Neural crest cell (in vitro differentiated cells): ENCODE results near the gene WWOX. TPM values are rescaled to one million over a fixed set of nuclear protein-coding genes. Genes with fewer than 3 reads are reported as not detected.

Experiments used
- DNase-seq: peaks from one replicate; pipeline ENCODE4 v3.0.0; 2021; ENCODE audit warnings: low read depth, mixed read lengths, low spot score
- H3K27ac Mint-ChIP-seq: one replicate; pipeline ENCODE4 v1.8.0; 2021; ENCODE audit warnings: mild to moderate bottlenecking, mixed read lengths; ENCODE audit not compliant: unreplicated experiment
- H3K27me3 Mint-ChIP-seq: 2 replicates; pipeline ENCODE4 v1.8.0; 2021; ENCODE audit warnings: low read depth, mild to moderate bottlenecking, mixed read lengths
- H3K36me3 Mint-ChIP-seq: 2 replicates; pipeline ENCODE4 v1.8.0; 2021; ENCODE audit warnings: low read depth, mild to moderate bottlenecking, mixed read lengths
- H3K4me1 Mint-ChIP-seq: 2 replicates; pipeline ENCODE4 v1.8.0; 2021; ENCODE audit warnings: mixed read lengths
- H3K4me3 Mint-ChIP-seq: one replicate; pipeline ENCODE4 v1.8.0; 2021; ENCODE audit warnings: mild to moderate bottlenecking, mixed read lengths
- H3K9me3 Mint-ChIP-seq: 2 replicates; pipeline ENCODE4 v1.8.0; 2021; ENCODE audit warnings: mixed read lengths
- total RNA-seq: library from RNA; stranded (reverse); gene quantifications from 2 replicates; pipeline ENCODE4 v1.2.1, GENCODE V29; 2021
- TF ChIP-seq, protein P1 (sequence below): fragments of 200-600 bp; sonication (generic); conservative IDR thresholded peaks from 2 replicates; pipeline ENCODE4 v1.5.0; 2021; ENCODE audit warnings: antibody characterized with exemption, mild to moderate bottlenecking

Gene WWOX
- total RNA-seq, 1 donor from 2014 or later: 30.5 TPM

DNA sequence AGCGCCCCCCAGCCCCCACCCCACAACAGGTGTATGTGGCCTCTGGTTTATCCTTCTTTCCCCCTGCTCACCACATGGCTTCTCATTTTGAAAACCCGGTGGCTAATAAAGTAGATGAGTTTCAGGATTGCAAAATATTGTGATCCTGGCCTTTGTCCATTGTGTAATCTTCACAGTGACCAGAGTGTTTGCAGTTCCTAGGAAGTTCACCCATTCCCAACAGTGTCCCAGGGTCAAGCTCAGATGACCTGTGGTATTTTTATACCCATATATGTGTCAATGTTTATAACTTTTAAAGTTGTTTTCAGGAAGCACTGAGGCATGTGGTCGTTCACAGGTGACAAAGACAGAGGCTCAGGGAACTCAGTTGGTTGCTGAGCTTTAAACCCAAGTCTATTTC is 721.9 kb downstream of the WWOX start:
- peaks cover 10% of the 10 kb centered on the region for H3K9me3 Mint-ChIP-seq
- peaks cover 3% of the 10 kb centered on the region for H3K36me3 Mint-ChIP-seq
- peaks cover 15% of the 10 kb centered on the region for H3K4me1 Mint-ChIP-seq
- TF ChIP-seq, protein P1, sequence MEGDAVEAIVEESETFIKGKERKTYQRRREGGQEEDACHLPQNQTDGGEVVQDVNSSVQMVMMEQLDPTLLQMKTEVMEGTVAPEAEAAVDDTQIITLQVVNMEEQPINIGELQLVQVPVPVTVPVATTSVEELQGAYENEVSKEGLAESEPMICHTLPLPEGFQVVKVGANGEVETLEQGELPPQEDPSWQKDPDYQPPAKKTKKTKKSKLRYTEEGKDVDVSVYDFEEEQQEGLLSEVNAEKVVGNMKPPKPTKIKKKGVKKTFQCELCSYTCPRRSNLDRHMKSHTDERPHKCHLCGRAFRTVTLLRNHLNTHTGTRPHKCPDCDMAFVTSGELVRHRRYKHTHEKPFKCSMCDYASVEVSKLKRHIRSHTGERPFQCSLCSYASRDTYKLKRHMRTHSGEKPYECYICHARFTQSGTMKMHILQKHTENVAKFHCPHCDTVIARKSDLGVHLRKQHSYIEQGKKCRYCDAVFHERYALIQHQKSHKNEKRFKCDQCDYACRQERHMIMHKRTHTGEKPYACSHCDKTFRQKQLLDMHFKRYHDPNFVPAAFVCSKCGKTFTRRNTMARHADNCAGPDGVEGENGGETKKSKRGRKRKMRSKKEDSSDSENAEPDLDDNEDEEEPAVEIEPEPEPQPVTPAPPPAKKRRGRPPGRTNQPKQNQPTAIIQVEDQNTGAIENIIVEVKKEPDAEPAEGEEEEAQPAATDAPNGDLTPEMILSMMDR: no peak
- no peak overlapping the region for H3K27ac Mint-ChIP-seq
- H3K27me3 Mint-ChIP-seq: no peaks in the 10 kb centered on the region
- H3K4me3 Mint-ChIP-seq: no peak overlapping the region
- no peak for DNase-seq

GRCh38 chr16:78822509-78822908 is 723.1 kb downstream of the WWOX start:
- Mint-ChIP-seq H3K36me3 (peaks cover 3% of the 10 kb centered on the region), H3K27me3 (no peaks in the 10 kb centered on the region), H3K27ac (no peak overlapping the region), H3K4me1 (peaks cover 12% of the 10 kb centered on the region), H3K4me3 (no peak overlapping the region), H3K9me3 (peaks cover 10% of the 10 kb centered on the region)
- TF ChIP-seq, protein P1: no peak
- DNase-seq: no peak

- no peak overlapping the region for H3K4me3 Mint-ChIP-seq
- peaks cover 3% of the 10 kb centered on the region for H3K36me3 Mint-ChIP-seq
- no peaks in the 10 kb centered on the region for H3K27me3 Mint-ChIP-seq
- DNase-seq: no peak
- TF ChIP-seq, protein P1: no peak
- no peak overlapping the region for H3K27ac Mint-ChIP-seq
- peaks cover 12% of the 10 kb centered on the region for H3K4me1 Mint-ChIP-seq
- H3K9me3 Mint-ChIP-seq: peaks cover 10% of the 10 kb centered on the region
Measured at GRCh38 chr16:78823027-78823426, 723.6 kb downstream of the WWOX start.

DNA sequence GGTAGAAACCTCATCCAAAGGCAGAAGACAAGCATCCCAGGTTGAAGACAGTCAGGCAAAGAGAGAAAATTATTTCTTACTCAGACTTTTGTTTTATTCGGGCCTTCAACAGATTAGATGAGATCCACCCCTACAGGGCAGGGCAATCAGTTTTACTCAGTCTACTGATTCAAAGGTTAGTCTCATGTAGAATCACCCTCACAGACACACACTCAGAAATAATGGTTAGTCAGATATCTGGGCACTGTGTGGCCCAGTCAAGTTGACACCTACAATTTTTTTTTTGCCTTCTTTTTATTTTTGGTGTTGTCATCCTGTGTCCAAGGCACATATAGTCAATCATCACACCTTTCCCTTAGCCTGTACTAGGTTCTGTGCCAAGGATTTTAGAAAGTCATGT is 729.8 kb downstream of the WWOX start:
- Mint-ChIP-seq H3K27ac (no peak overlapping the region), H3K27me3 (no peaks in the 10 kb centered on the region), H3K36me3 (peaks cover 1% of the 10 kb centered on the region), H3K4me1 (no peaks in the 10 kb centered on the region), H3K9me3 (peaks cover 5% of the 10 kb centered on the region), H3K4me3 (no peak overlapping the region)
- TF ChIP-seq, protein P1: no peak
- no peak for DNase-seq

DNA sequence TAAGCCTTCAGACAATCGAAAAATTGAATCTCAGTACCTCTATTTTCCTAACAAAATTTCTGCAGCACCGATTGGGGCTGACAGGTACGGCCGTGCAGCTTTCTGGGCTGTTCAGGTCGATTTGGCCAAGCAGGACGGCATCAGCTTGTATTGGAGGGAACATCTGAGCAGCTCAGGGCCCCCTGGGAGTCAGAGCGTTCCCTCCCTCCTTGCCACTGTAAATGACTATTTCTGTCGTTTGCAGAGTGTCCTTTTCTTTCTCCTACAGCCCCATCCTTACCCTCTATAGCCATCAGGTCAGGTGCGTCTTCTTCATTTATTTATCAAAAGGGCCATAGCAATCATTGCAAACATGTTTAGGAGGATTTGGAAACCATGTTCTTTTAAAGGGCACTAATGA is 731.1 kb downstream of the WWOX start:
- Mint-ChIP-seq H3K9me3 (peaks cover 2% of the 10 kb centered on the region), H3K4me3 (no peak overlapping the region), H3K36me3 (no peaks in the 10 kb centered on the region), H3K4me1 (no peaks in the 10 kb centered on the region), H3K27me3 (no peaks in the 10 kb centered on the region), H3K27ac (peak overlapping the region; percentile 23)
- DNase-seq: no peak
- TF ChIP-seq, protein P1: no peak

DNA sequence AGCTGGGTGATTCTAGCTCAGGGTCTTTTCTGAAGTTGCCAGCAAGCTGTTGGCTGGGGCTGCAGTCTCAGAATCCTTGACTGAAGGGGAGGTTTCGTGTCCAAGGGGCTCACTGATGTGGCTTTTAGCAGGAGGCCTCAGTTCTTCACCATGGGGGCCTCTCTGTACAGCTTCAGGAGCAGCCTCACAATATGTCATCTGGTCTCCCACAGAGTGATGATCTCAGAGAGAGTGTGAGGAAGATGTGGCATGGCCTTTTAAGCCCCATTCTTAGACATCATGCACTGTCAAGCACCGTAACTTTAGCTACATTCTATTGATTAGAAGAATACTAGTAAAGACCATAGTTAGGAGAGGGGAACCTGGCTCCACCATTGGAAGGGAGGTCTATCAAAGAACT is 732.6 kb downstream of the WWOX start:
- H3K36me3 Mint-ChIP-seq: no peaks in the 10 kb centered on the region

More for the DNA sequence above, 732.6 kb downstream of the WWOX start:
- TF ChIP-seq, protein P1: no peak
- H3K27me3 Mint-ChIP-seq: no peaks in the 10 kb centered on the region
- H3K9me3 Mint-ChIP-seq: peaks cover 2% of the 10 kb centered on the region
- no peak overlapping the region for H3K27ac Mint-ChIP-seq
- H3K4me3 Mint-ChIP-seq: no peak overlapping the region
- DNase-seq: no peak
- no peaks in the 10 kb centered on the region for H3K4me1 Mint-ChIP-seq
